ENCODE results near the gene P4HTM. TPM values are rescaled to one million over a fixed set of nuclear protein-coding genes. Genes with fewer than 3 reads are reported as not detected.

The P4HTM gene
- total RNA-seq, 2 experiments from 2014 or later: 24.8 to 25.0 TPM

DNA sequence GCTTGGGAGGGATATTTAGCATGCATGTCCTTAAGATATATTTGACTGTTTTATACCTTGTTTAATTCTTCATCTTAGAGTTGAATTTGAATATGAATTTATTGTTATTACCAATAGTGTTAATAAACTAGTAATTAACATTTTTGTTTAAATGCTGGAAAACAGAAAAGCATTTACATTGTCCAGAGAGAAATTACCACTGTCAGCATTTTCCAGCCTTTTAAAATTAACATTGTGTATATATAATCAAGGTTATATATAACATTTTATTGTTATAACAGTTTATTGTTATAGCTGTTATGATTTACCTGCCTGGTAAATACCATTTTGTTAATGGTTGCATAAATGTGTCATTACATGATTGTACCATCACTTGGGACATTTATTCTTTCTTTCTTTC lies 8.0 kb upstream of the P4HTM start:
- no peak for ATAC-seq
- no peak overlapping the region for H3K4me3 Mint-ChIP-seq
- H3K27ac Mint-ChIP-seq: no peak overlapping the region
- intact Hi-C loops (cut with micrococcal nuclease): no loop called here
- ChIA-PET CTCF (no interaction called here), POLR2A (interaction anchor here (0.7 kb wide), 1 partner anchor 11 kb away, joined by 3 read pairs; no protein-coding TSS in a partner anchor)
- H3K4me1 Mint-ChIP-seq (ENCODE audit: low read depth): peaks cover 3% of the 10 kb centered on the region
- no peak for DNase-seq
- H3K27me3 Mint-ChIP-seq: no peaks in the 10 kb centered on the region
- TF ChIP-seq, protein P1, sequence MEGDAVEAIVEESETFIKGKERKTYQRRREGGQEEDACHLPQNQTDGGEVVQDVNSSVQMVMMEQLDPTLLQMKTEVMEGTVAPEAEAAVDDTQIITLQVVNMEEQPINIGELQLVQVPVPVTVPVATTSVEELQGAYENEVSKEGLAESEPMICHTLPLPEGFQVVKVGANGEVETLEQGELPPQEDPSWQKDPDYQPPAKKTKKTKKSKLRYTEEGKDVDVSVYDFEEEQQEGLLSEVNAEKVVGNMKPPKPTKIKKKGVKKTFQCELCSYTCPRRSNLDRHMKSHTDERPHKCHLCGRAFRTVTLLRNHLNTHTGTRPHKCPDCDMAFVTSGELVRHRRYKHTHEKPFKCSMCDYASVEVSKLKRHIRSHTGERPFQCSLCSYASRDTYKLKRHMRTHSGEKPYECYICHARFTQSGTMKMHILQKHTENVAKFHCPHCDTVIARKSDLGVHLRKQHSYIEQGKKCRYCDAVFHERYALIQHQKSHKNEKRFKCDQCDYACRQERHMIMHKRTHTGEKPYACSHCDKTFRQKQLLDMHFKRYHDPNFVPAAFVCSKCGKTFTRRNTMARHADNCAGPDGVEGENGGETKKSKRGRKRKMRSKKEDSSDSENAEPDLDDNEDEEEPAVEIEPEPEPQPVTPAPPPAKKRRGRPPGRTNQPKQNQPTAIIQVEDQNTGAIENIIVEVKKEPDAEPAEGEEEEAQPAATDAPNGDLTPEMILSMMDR (IDR thresholded peaks at IDR 0.05): no peak
- H3K9me3 Mint-ChIP-seq: no peaks in the 10 kb centered on the region
- peaks cover 36% of the 10 kb centered on the region for H3K36me3 Mint-ChIP-seq (ENCODE audit: low read depth)

DNA sequence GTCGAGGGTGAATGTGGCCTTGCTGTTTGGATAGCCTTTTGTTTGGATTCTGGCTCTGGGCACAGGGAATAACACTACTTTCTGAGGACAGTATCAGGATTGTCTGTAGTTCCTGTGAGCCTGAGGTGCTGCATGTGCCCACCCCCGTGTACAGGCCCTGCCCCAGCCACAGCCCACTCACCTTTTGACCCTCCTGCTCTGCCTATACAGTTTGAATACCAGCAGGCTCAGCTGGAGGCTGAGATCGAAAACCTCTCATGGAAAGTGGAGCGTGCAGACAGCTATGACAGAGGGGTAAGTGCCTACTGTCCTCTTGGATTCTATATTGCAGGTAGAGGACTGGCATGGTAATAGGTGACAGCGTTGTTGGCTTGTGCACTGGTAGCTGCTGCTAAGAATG lies 7.4 kb upstream of the P4HTM start:
- POLR2A ChIA-PET: interaction anchor here (0.7 kb wide), 1 partner anchor 11 kb away, joined by 3 read pairs; no protein-coding TSS in a partner anchor
- Mint-ChIP-seq H3K36me3 (ENCODE audit: low read depth) (peaks cover 36% of the 10 kb centered on the region), H3K27me3 (no peaks in the 10 kb centered on the region), H3K9me3 (no peaks in the 10 kb centered on the region), H3K27ac (no peak overlapping the region), H3K4me3 (no peak overlapping the region), H3K4me1 (ENCODE audit: low read depth) (peaks cover 3% of the 10 kb centered on the region)
- CTCF ChIA-PET: no interaction called here
- TF ChIP-seq, protein P1 (IDR thresholded peaks at IDR 0.05): no peak
- intact Hi-C loops (cut with micrococcal nuclease): no loop called here
- no peak for ATAC-seq
- no peak for DNase-seq

- CTCF ChIA-PET: no interaction called here
- DNase-seq: no peak
- no peak overlapping the region for H3K4me3 Mint-ChIP-seq
- ATAC-seq: no peak
- intact Hi-C loops (cut with micrococcal nuclease): no loop called here
- no peaks in the 10 kb centered on the region for H3K9me3 Mint-ChIP-seq
- peaks cover 32% of the 10 kb centered on the region for H3K36me3 Mint-ChIP-seq (ENCODE audit: low read depth)
- no peaks in the 10 kb centered on the region for H3K27me3 Mint-ChIP-seq
- no peak overlapping the region for H3K27ac Mint-ChIP-seq
- POLR2A ChIA-PET: interaction anchor here (0.7 kb wide), 1 partner anchor 12 kb away, joined by 3 read pairs; no protein-coding TSS in a partner anchor
- TF ChIP-seq, protein P1 (IDR thresholded peaks at IDR 0.05): no peak
- H3K4me1 Mint-ChIP-seq (ENCODE audit: low read depth): peaks cover 5% of the 10 kb centered on the region
Measured at GRCh38 chr3:48983096-48983495, 6.9 kb upstream of the P4HTM start.

- POLR2A ChIA-PET: interaction anchor here (0.6 kb wide), 1 partner anchor 178 kb away, joined by 4 read pairs; no protein-coding TSS in a partner anchor
- ATAC-seq (no peak), DNase-seq (no peak)
- Mint-ChIP-seq H3K9me3 (no peaks in the 10 kb centered on the region), H3K27ac (no peak overlapping the region), H3K36me3 (ENCODE audit: low read depth) (peaks cover 28% of the 10 kb centered on the region), H3K4me3 (no peak overlapping the region), H3K27me3 (no peaks in the 10 kb centered on the region), H3K4me1 (ENCODE audit: low read depth) (peaks cover 16% of the 10 kb centered on the region)
- intact Hi-C loops (cut with micrococcal nuclease): loop anchor here (5.0 kb wide), 1 partner anchor 38 kb away; the partner anchor contains the start of gene NDUFAF3
- CTCF ChIA-PET: interaction anchor here (6.5 kb wide), 1 partner anchor 30 kb away, joined by 78 read pairs; the partner anchor contains the start of gene DALRD3
- TF ChIP-seq, protein P1 (IDR thresholded peaks at IDR 0.05): no peak
Measured at GRCh38 chr3:48984663-48985062, 5.4 kb upstream of the P4HTM start.

DNA sequence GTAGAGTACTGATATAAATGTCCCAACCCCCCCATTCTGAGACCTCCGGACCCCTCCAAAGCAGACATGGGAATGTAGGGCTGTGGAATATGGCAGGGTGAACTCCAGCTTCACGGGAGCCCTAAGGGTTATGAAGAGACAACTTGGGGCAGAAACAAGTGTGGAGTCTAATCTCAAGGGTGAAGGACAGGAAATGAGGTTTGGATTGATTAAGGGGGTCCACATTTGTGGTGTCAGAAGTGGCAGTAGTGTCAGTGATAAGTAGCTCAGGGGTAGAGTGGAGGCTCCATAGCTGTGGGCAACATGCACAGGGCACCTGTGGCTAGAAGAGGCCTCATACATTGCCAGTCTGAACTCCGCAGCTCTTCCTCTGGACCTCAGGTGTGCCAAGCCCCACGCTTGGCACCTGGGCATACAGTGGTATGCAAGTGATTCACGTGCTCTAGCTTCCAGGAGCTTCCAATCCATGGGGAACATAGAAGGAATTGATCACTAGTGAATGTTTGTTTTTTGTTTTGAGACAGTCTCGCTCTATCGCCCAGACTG lies 4.1 kb upstream of the P4HTM start:
- DNase-seq (no peak), ATAC-seq (no peak)
- no peak overlapping the region for H3K27ac Mint-ChIP-seq
- H3K36me3 Mint-ChIP-seq (ENCODE audit: low read depth): peaks cover 30% of the 10 kb centered on the region
- intact Hi-C loops (cut with micrococcal nuclease): loop anchor here (5.0 kb wide), 1 partner anchor 36 kb away; the partner anchor contains the start of gene NDUFAF3
- no peak overlapping the region for H3K4me3 Mint-ChIP-seq
- no peaks in the 10 kb centered on the region for H3K27me3 Mint-ChIP-seq
- ChIA-PET CTCF (interaction anchor here (1.3 to 6.5 kb wide), 3 partner anchors 16 to 29 kb away, joined by 3 to 78 read pairs (median 5); partner anchors contain the start of genes DALRD3 and WDR6), POLR2A (no interaction called here)
- peaks cover 16% of the 10 kb centered on the region for H3K4me1 Mint-ChIP-seq (ENCODE audit: low read depth)
- TF ChIP-seq, protein P1 (IDR thresholded peaks at IDR 0.05): no peak
- H3K9me3 Mint-ChIP-seq: no peaks in the 10 kb centered on the region
